GM19193 (cell line): ENCODE results near the gene GAREM1.

Experiments
- POLR2A ChIP-seq: IDR thresholded peaks from 4 replicates; pipeline ENCODE4 v1.6.1; 2011; ENCODE audit not compliant: insufficient read depth, insufficient read length; ENCODE audit errors: extremely low read depth

GAREM1 gene

DNA sequence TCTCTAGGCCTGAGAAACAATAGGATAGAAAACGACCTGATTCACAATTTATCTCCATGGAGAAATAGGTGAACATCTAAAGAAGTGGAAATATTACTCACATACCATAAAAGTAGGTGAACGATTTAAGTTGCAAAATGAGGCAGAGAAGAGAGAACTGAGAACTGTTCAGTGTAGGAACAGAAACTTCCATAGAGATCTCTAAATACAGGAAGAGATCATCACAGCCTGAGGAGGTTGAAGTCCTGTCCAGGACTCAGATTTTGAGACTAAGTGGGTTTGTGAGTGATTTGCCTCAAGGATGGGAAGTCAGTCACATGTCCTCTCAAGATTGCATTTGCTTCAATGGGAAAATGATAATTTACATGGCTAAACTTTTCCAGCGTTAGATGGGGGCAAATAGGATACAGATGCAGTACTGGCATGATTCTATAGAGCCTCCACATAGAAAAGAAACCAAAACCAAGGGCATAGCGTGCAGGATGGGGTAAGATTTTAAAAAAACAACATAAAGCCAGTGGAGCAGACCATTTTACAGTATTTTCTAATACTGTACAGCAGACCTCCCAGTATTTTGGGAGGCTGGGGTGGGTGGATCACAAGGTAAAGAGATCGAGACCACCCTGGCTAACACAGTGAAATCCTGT lies 212.0 kb downstream of the GAREM1 start:
- TF ChIP-seq POLR2A, result no peak

DNA sequence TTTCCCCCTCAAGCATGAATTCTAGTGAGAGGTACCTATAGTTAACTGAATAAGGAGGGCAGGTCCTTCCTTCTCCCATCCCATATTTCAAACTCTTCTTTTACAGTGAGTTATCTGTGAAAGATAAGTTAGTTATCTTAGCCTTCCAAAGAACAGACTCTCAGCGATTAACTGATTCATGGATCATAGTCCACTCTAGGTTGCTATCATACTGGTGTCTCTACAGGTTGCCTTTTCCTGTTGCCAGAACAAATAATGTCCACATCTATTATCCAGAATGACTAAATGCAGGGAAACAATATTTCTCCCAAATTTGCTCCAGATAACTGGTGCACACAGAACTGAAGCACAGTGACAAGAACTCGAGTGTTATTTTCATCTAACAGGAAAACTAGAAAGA lies 212.5 kb downstream of the GAREM1 start:
- TF ChIP-seq POLR2A, result no peak

GRCh38 chr18:32257084-32257785 lies 213.4 kb downstream of the GAREM1 start:
- no peak for TF ChIP-seq POLR2A

GRCh38 chr18:32255570-32255969 lies 215.1 kb downstream of the GAREM1 start:
- no peak for TF ChIP-seq POLR2A

- no peak for TF ChIP-seq POLR2A
These were observed 218.4 kb downstream of the GAREM1 start for GRCh38 chr18:32252141-32252860.

DNA sequence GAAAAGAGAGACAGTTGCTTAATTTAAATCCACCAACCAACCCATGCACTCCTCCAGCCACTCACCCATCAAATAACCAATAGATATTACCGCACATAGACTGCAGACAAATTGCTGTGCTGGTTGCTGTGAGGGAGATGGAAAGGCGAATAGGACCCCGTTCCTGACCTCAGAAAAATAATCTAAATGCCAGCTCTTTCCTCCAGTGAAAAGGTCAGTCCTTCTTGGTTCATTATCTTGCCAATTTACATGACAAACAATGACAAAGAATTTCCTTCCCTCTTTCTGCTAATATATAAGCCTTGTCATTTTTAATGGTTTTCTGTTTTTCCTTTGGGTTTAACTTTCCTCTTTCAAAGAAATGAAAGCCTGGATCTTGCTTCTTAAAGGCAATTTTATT lies 219.2 kb downstream of the GAREM1 start:
- no peak for TF ChIP-seq POLR2A

- TF ChIP-seq POLR2A, result no peak
These were observed 221.3 kb downstream of the GAREM1 start for GRCh38 chr18:32249147-32249929.

GRCh38 chr18:32244881-32245280 lies 225.8 kb downstream of the GAREM1 start:
- TF ChIP-seq POLR2A, result no peak

GRCh38 chr18:32243358-32243757 lies 227.3 kb downstream of the GAREM1 start:
- TF ChIP-seq POLR2A, result no peak

DNA sequence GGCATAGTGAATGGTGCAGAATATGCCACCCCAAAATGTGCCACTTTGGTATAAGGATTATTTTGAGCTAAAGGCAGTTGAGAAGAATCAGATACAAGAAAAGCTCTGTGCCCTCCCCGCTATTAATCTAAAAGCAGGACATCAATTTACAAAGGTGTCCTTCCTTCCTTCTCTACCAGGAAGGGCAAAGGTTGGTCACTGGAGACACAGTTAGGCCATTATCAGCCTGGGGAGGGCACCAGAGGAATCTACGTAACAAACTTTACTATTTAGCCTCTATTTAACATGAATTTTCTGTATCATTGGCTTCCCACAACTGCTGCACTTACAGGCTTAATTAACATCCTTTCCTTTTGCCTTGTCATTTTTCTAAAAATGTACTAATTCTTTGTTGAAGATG lies 228.3 kb downstream of the GAREM1 start:
- TF ChIP-seq POLR2A, result no peak

GRCh38 chr18:32238635-32239268 lies 231.9 kb downstream of the GAREM1 start:
- TF ChIP-seq POLR2A, result no peak

GRCh38 chr18:32237049-32237448 lies 233.6 kb downstream of the GAREM1 start:
- TF ChIP-seq POLR2A, result no peak

- TF ChIP-seq POLR2A, result no peak
These were observed 251.2 kb downstream of the GAREM1 start for GRCh38 chr18:32219431-32220018.

- TF ChIP-seq POLR2A, result no peak
These were observed 254.3 kb downstream of the GAREM1 start for GRCh38 chr18:32216390-32216789.
